ENCODE measurements around the gene PRRC2A. TPM values are rescaled to one million over a fixed set of nuclear protein-coding genes. Genes with fewer than 3 reads are reported as not detected.
A peak's percentile ranks its signal among the peaks of the same experiment; 100 is the strongest.

PRRC2A gene
- total and polyA plus RNA-seq, 4 experiments from 2014 or later: 0.09 to 218 (median 113) TPM

- CTCF ChIA-PET (ENCODE audit: partially characterized antibody): interaction anchor here (0.9 to 1.8 kb wide), 7 partner anchors 12 to 148 kb away, joined by 3 to 8 read pairs (median 3); partner anchors contain the start of genes DDAH2 and GPANK1
- H3K4me3 ChIP-seq (ENCODE audit: low read length in 2 of 2): peak overlapping the region in 1 of 2 donors; percentile 93
- intact Hi-C loops (cut with micrococcal nuclease): no loop called here
- DNase-seq: no peak
- POLR2A ChIA-PET (ENCODE audit: partially characterized antibody): interaction anchor here (0.8 to 4.5 kb wide), 19 partner anchors 11 to 350 kb away, joined by 3 to 66 read pairs (median 5); partner anchors contain the start of genes BAG6, DDX39B, DXO and EHMT2
- H3K27me3 ChIP-seq (ENCODE audit: insufficient read depth, low read length): no peaks in the 10 kb centered on the region
- H3K27ac Mint-ChIP-seq: peak overlapping the region; percentile 90 to 99 (median 96)
- peak overlapping the region; percentile 99 for H3K27ac ChIP-seq (ENCODE audit: low read depth, low read length)
- H3K27me3 Mint-ChIP-seq: no peaks in the 10 kb centered on the region
- H3K9me3 Mint-ChIP-seq: no peaks in the 10 kb centered on the region
- peaks cover 19% of the 10 kb centered on the region for H3K4me1 ChIP-seq (ENCODE audit: insufficient read depth, low read length)
- peaks cover 42% of the 10 kb centered on the region for H3K36me3 ChIP-seq (ENCODE audit: insufficient read depth, low read length)
- H3K4me1 Mint-ChIP-seq: peaks cover 20 to 32% (median 25%) of the 10 kb centered on the region in 4 donors
- H3K36me3 Mint-ChIP-seq: peaks cover 23 to 56% of the 10 kb centered on the region in 2 donors
- no peaks in the 10 kb centered on the region for H3K9me3 ChIP-seq (ENCODE audit: control insufficient read depth in 1 of 2, low read length in 2 of 2)
- H3K4me3 Mint-ChIP-seq: peak overlapping the region; percentile 85 to 95 (median 90)
These were observed 1.5 kb downstream of the PRRC2A start for GRCh38 chr6:31621991-31622390.

- no peaks in the 10 kb centered on the region for H3K9me3 Mint-ChIP-seq
These were observed 2.2 kb downstream of the PRRC2A start for GRCh38 chr6:31622684-31623091.

GRCh38 chr6:31624070-31624469, 3.6 kb downstream of the PRRC2A start:
- no peak overlapping the region for H3K4me3 ChIP-seq (ENCODE audit: low read length in 2 of 2)
- Mint-ChIP-seq H3K4me1 (peaks cover 20 to 31% (median 24%) of the 10 kb centered on the region in 4 donors), H3K4me3 (no peak overlapping the region), H3K9me3 (no peaks in the 10 kb centered on the region), H3K27me3 (no peaks in the 10 kb centered on the region), H3K27ac (peak overlapping the region in 1 of 7 donors; percentile 60), H3K36me3 (peaks cover 37 to 77% of the 10 kb centered on the region in 2 donors)
- H3K36me3 ChIP-seq (ENCODE audit: insufficient read depth, low read length): peaks cover 62% of the 10 kb centered on the region
- no peak for DNase-seq
- intact Hi-C loops (cut with micrococcal nuclease): no loop called here
- POLR2A ChIA-PET (ENCODE audit: partially characterized antibody): interaction anchor here (0.8 to 4.5 kb wide), 3 partner anchors 15 to 42 kb away, joined by 3 to 66 read pairs (median 6); partner anchors contain the start of genes BAG6 and LTB
- no peak overlapping the region for H3K27ac ChIP-seq (ENCODE audit: low read depth, low read length)
- CTCF ChIA-PET (ENCODE audit: partially characterized antibody): no interaction called here
- H3K9me3 ChIP-seq (ENCODE audit: control insufficient read depth in 1 of 2, low read length in 2 of 2): no peaks in the 10 kb centered on the region
- H3K27me3 ChIP-seq (ENCODE audit: insufficient read depth, low read length): no peaks in the 10 kb centered on the region
- peaks cover 19% of the 10 kb centered on the region for H3K4me1 ChIP-seq (ENCODE audit: insufficient read depth, low read length)

More at GRCh38 chr6:31622684-31623091, 2.2 kb downstream of the PRRC2A start:
- no peaks in the 10 kb centered on the region for H3K27me3 Mint-ChIP-seq
- intact Hi-C loops (cut with micrococcal nuclease): no loop called here
- no peaks in the 10 kb centered on the region for H3K9me3 ChIP-seq (ENCODE audit: control insufficient read depth in 1 of 2, low read length in 2 of 2)
- peaks cover 19% of the 10 kb centered on the region for H3K4me1 ChIP-seq (ENCODE audit: insufficient read depth, low read length)
- no peaks in the 10 kb centered on the region for H3K27me3 ChIP-seq (ENCODE audit: insufficient read depth, low read length)
- peak overlapping the region in 3 of 8 donors; percentile 1 to 92 (median 21) for H3K4me3 Mint-ChIP-seq
- ChIA-PET CTCF (ENCODE audit: partially characterized antibody) (interaction anchor here (0.6 to 1.8 kb wide), 8 partner anchors 11 to 241 kb away, joined by 3 to 8 read pairs (median 4); partner anchors contain the start of genes DDAH2 and GPANK1), POLR2A (ENCODE audit: partially characterized antibody) (interaction anchor here (0.6 to 4.5 kb wide), 16 partner anchors 10 to 554 kb away, joined by 3 to 66 read pairs (median 5); partner anchors contain the start of genes BAG6, DDX39B, EHMT2 and GPANK1)
- no peak overlapping the region for H3K4me3 ChIP-seq (ENCODE audit: low read length in 2 of 2)
- DNase-seq: no peak
- H3K36me3 Mint-ChIP-seq: peaks cover 30 to 63% of the 10 kb centered on the region in 2 donors
- H3K36me3 ChIP-seq (ENCODE audit: insufficient read depth, low read length): peaks cover 48% of the 10 kb centered on the region
- peaks cover 20 to 31% (median 25%) of the 10 kb centered on the region in 4 donors for H3K4me1 Mint-ChIP-seq
- peak overlapping the region; percentile 10 for H3K27ac ChIP-seq (ENCODE audit: low read depth, low read length)
- H3K27ac Mint-ChIP-seq: peak overlapping the region; percentile 16 to 99 (median 93)

- Histone ChIP-seq H3K4me3 (ENCODE audit: low read length in 2 of 2) (no peak overlapping the region), H3K4me1 (ENCODE audit: insufficient read depth, low read length) (peaks cover 8% of the 10 kb centered on the region), H3K27me3 (ENCODE audit: insufficient read depth, low read length) (no peaks in the 10 kb centered on the region), H3K9me3 (ENCODE audit: control insufficient read depth in 1 of 2, low read length in 2 of 2) (no peaks in the 10 kb centered on the region), H3K27ac (ENCODE audit: low read depth, low read length) (no peak overlapping the region), H3K36me3 (ENCODE audit: insufficient read depth, low read length) (peaks cover 91% of the 10 kb centered on the region)
- POLR2A ChIA-PET (ENCODE audit: partially characterized antibody): interaction anchor here (0.8 kb wide), 1 partner anchor 25 kb away, joined by 3 read pairs; the partner anchor contains the start of gene BAG6
- intact Hi-C loops (cut with micrococcal nuclease): no loop called here
- H3K36me3 Mint-ChIP-seq: peaks cover 56 to 92% of the 10 kb centered on the region in 2 donors
- H3K4me3 Mint-ChIP-seq: no peak overlapping the region
- CTCF ChIA-PET (ENCODE audit: partially characterized antibody): interaction anchor here (1.0 to 1.4 kb wide), 2 partner anchors 13 to 54 kb away, joined by 3 to 4 read pairs; partner anchors contain the start of gene LY6G5C
- H3K27me3 Mint-ChIP-seq: no peaks in the 10 kb centered on the region
- peak overlapping the region in 2 of 7 donors; percentile 44 to 72 for H3K27ac Mint-ChIP-seq
- peaks cover 9 to 11% (median 10%) of the 10 kb centered on the region in 4 donors for H3K4me1 Mint-ChIP-seq
- no peak for DNase-seq
- H3K9me3 Mint-ChIP-seq: no peaks in the 10 kb centered on the region
These were observed 6.4 kb downstream of the PRRC2A start for GRCh38 chr6:31626952-31627351.

GRCh38 chr6:31627690-31628287, 7.3 kb downstream of the PRRC2A start:
- Mint-ChIP-seq H3K4me3 (no peak overlapping the region), H3K27ac (peak overlapping the region in 3 of 7 donors; percentile 24 to 59 (median 51)), H3K4me1 (peaks cover under 1 to 4% (median 3%) of the 10 kb centered on the region in 4 donors), H3K27me3 (no peaks in the 10 kb centered on the region), H3K9me3 (no peaks in the 10 kb centered on the region), H3K36me3 (peaks cover 57 to 90% of the 10 kb centered on the region in 2 donors)
- ChIA-PET CTCF (ENCODE audit: partially characterized antibody) (interaction anchor here (1.0 kb wide), 1 partner anchor 53 kb away, joined by 4 read pairs; the partner anchor contains the start of gene LY6G5C), POLR2A (ENCODE audit: partially characterized antibody) (interaction anchor here (1.0 kb wide), 1 partner anchor 25 kb away, joined by 3 read pairs; no protein-coding TSS in a partner anchor)
- no peak overlapping the region for H3K4me3 ChIP-seq (ENCODE audit: low read length in 2 of 2)
- H3K27ac ChIP-seq (ENCODE audit: low read depth, low read length): no peak overlapping the region
- no peaks in the 10 kb centered on the region for H3K27me3 ChIP-seq (ENCODE audit: insufficient read depth, low read length)
- DNase-seq: no peak
- H3K4me1 ChIP-seq (ENCODE audit: insufficient read depth, low read length): no peaks in the 10 kb centered on the region
- peaks cover 95% of the 10 kb centered on the region for H3K36me3 ChIP-seq (ENCODE audit: insufficient read depth, low read length)
- intact Hi-C loops (cut with micrococcal nuclease): no loop called here
- H3K9me3 ChIP-seq (ENCODE audit: control insufficient read depth in 1 of 2, low read length in 2 of 2): no peaks in the 10 kb centered on the region

- intact Hi-C loops (cut with micrococcal nuclease): no loop called here
- Mint-ChIP-seq H3K9me3 (no peaks in the 10 kb centered on the region), H3K27me3 (no peaks in the 10 kb centered on the region), H3K27ac (peak overlapping the region in 3 of 7 donors; percentile 24 to 78 (median 42)), H3K36me3 (peaks cover 57 to 91% of the 10 kb centered on the region in 2 donors), H3K4me1 (peaks cover 0 to 5% (median 4%) of the 10 kb centered on the region in 4 donors), H3K4me3 (no peak overlapping the region)
- Histone ChIP-seq H3K9me3 (ENCODE audit: control insufficient read depth in 1 of 2, low read length in 2 of 2) (no peaks in the 10 kb centered on the region), H3K4me3 (ENCODE audit: low read length in 2 of 2) (no peak overlapping the region), H3K36me3 (ENCODE audit: insufficient read depth, low read length) (peaks cover 98% of the 10 kb centered on the region), H3K27me3 (ENCODE audit: insufficient read depth, low read length) (no peaks in the 10 kb centered on the region), H3K27ac (ENCODE audit: low read depth, low read length) (no peak overlapping the region), H3K4me1 (ENCODE audit: insufficient read depth, low read length) (no peaks in the 10 kb centered on the region)
- CTCF ChIA-PET (ENCODE audit: partially characterized antibody): no interaction called here
- DNase-seq: no peak
- POLR2A ChIA-PET (ENCODE audit: partially characterized antibody): interaction anchor here (1.8 kb wide), 1 partner anchor 22 kb away, joined by 6 read pairs; no protein-coding TSS in a partner anchor
These were observed 8.5 kb downstream of the PRRC2A start for GRCh38 chr6:31629014-31629413.
